Right hindlimb (tissue), 1 donor: ENCODE data around the gene KRTAP4-9.
"Not testable (repeated sequence)": the region's sequence is repeated elsewhere in the genome, so short reads cannot be mapped to it uniquely, and the experiment has no call there.

Source experiments
- DNase-seq: peaks from one replicate; pipeline ENCODE4 v3.0.0-alpha.2; 2018

The KRTAP4-9 gene

GRCh38 chr17:41098481-41098880 lies 6.7 kb upstream of the KRTAP4-9 start:
- no peak for DNase-seq

GRCh38 chr17:41099682-41100480 lies 5.3 kb upstream of the KRTAP4-9 start:
- not testable (repeated sequence) for DNase-seq

- DNase-seq: no peak
These were observed 3.5 kb upstream of the KRTAP4-9 start, which contains the start of gene KRTAP4-16 for GRCh38 chr17:41101586-41102259. TSS of gene KRTAP4-16 (minus strand) at chr17:41102209. CDS start at chr17:41102209, 0 bp downstream.

GRCh38 chr17:41103896-41104295 lies 1.3 kb upstream of the KRTAP4-9 start:
- no peak for DNase-seq

- DNase-seq: not testable (repeated sequence)
These were observed 677 bp upstream of the KRTAP4-9 start for GRCh38 chr17:41104386-41105038.

- no peak for DNase-seq
These were observed 2.8 kb downstream of the KRTAP4-9 start for GRCh38 chr17:41107941-41108450.

- not testable (repeated sequence) for DNase-seq
These were observed 3.7 kb downstream of the KRTAP4-9 start for GRCh38 chr17:41108728-41109386.

- DNase-seq: no peak
These were observed 6.1 kb downstream of the KRTAP4-9 start for GRCh38 chr17:41111151-41111885.

- no peak for DNase-seq
These were observed 11.1 kb downstream of the KRTAP4-9 start for GRCh38 chr17:41116297-41116696.

GRCh38 chr17:41117846-41118386 lies 12.7 kb downstream of the KRTAP4-9 start, which contains the start of gene KRTAP4-11:
TSS of gene KRTAP4-11 (minus strand) at chr17:41118373. CDS start at chr17:41118315, 58 bp downstream.
- not testable (repeated sequence) for DNase-seq

GRCh38 chr17:41118721-41119120 lies 13.5 kb downstream of the KRTAP4-9 start:
- DNase-seq: no peak

- DNase-seq: not testable (repeated sequence)
These were observed 14.8 kb downstream of the KRTAP4-9 start for GRCh38 chr17:41119696-41120690.

GRCh38 chr17:41121742-41122141 lies 16.6 kb downstream of the KRTAP4-9 start:
- no peak for DNase-seq

GRCh38 chr17:41123292-41123990 lies 18.3 kb downstream of the KRTAP4-9 start:
- not testable (repeated sequence) for DNase-seq

- DNase-seq: not testable (repeated sequence)
These were observed 18.8 kb downstream of the KRTAP4-9 start, which contains the start of gene KRTAP4-12 for GRCh38 chr17:41123991-41124371. TSS of gene KRTAP4-12 (minus strand) at chr17:41124182. CDS start at chr17:41124122, 60 bp downstream.

- no peak for DNase-seq
These were observed 19.9 kb downstream of the KRTAP4-9 start for GRCh38 chr17:41125064-41125463.

GRCh38 chr17:41126412-41126811 lies 21.2 kb downstream of the KRTAP4-9 start:
- DNase-seq: no peak

- no peak for DNase-seq
These were observed 22.2 kb downstream of the KRTAP4-9 start for GRCh38 chr17:41127371-41127770.

GRCh38 chr17:41131979-41132378 lies 26.8 kb downstream of the KRTAP4-9 start:
- DNase-seq: no peak
